Fibroblast of lung (primary cell): ENCODE results near the gene NHS.

Source experiments
- CTCF ChIP-seq, 2 donors: IDR thresholded peaks in 1 of 2; conservative IDR thresholded peaks in 1 of 2; 1 replicate in 1 of 2; 2 replicates in 1 of 2; pipeline ENCODE4 v1.5.1; 2011 to 2012; ENCODE audit warnings: low read length in 2 of 2, control low read depth in 1 of 2, inconsistent platforms in 1 of 2, low read depth in 1 of 2, mild to moderate bottlenecking in 1 of 2
- EZH2 ChIP-seq: IDR thresholded peaks from 2 replicates; pipeline ENCODE4 v1.5.1; 2012; ENCODE audit warnings: low read length, control low read depth, mild to moderate bottlenecking; ENCODE audit errors: missing control alignments

- no peak for TF ChIP-seq CTCF (conservative IDR thresholded peaks at IDR 0.05 in 1 of 2, IDR thresholded peaks at IDR 0.05 in 1 of 2; ENCODE audit: low read depth in 1 of 2, low read length in 2 of 2)
- TF ChIP-seq EZH2, result no peak
These were observed 2.8 kb downstream of the NHS start for GRCh38 chrX:17377795-17378194.
